OCI-LY3 (cell line): ENCODE measurements around the gene PBX3.
A peak's percentile ranks its signal among the peaks of the same experiment; 100 is the strongest.

Experiments
- CTCF ChIP-seq: fragments of 200-600, 300-600 bp; sonication (generic); IDR thresholded peaks from 2 replicates; pipeline ENCODE4 v1.5.1; 2014; ENCODE audit warnings: antibody characterized with exemption, low read length, low read depth
- EZH2phosphoT487 ChIP-seq: fragments of 200-600 bp; shearing (Covaris generic); IDR thresholded peaks from 2 replicates; pipeline ENCODE4 v1.6.1; 2018; ENCODE audit warnings: antibody characterized with exemption, mixed run types, low read depth

GRCh38 chr9:125789196-125789595 is 42.0 kb downstream of the PBX3 start:
- TF ChIP-seq CTCF (0 out of 2 replicates have a peak, but pooled peaks have one; percentile 7), EZH2phosphoT487 (no peak)
